ENCODE results near the gene INSYN2B.

The INSYN2B gene

DNA sequence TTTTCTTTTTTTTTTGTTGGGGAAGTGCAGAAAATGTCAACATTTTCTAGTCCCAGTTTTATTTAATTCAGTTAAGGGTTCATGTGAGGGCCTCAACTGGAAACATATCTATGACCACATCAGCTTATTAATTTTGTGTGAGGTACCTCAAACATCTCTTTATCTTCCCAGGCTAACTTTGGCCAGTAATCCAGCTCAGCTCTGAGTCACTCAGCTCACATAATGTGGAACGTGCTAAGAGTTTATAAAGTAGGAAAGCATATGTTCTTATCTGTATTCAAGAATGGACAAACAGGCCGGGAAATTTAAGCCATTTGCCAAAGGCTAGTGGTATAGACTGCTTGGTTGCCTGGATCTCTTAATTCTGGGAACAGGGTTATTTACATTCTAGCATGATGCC lies 118.4 kb downstream of the INSYN2B start:
- no peak for TF ChIP-seq CTCF (IDR thresholded peaks at IDR 0.05; ENCODE audit: low read depth, low read length, missing control alignments)
- no peak for DNase-seq (ENCODE audit: extremely low read depth, low read depth)
- H3K4me3 ChIP-seq (replicated peaks; ENCODE audit: low read depth, low read length) = no peak overlapping the region

DNA sequence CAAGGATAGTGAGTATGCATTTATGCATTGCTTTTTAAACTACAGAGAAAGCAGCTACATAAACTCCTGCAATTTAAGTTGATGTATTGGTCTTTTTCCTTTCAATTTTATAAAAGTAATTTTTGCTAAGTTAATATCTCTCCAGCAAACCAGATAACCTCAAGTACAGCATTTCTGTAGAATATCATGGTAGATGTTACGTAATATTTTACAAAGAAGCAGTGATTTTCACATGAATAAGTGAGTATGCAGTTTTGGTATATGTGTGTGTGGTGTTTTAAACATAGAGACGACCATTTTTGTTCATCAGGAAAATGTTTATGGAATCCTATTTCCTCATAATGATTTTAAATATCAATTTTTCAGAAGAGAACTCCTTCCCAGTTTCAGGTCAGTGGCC lies 118.9 kb downstream of the INSYN2B start:
- no peak for DNase-seq (ENCODE audit: extremely low read depth, low read depth)
- TF ChIP-seq CTCF (IDR thresholded peaks at IDR 0.05; ENCODE audit: low read depth, low read length, missing control alignments) = no peak
- H3K4me3 ChIP-seq (replicated peaks; ENCODE audit: low read depth, low read length) = no peak overlapping the region

GRCh38 chr5:169860585-169860984 lies 119.7 kb downstream of the INSYN2B start:
- no peak for DNase-seq (ENCODE audit: extremely low read depth, low read depth)
- TF ChIP-seq CTCF (IDR thresholded peaks at IDR 0.05; ENCODE audit: low read depth, low read length, missing control alignments) = no peak
- H3K4me3 ChIP-seq (replicated peaks; ENCODE audit: low read depth, low read length) = no peak overlapping the region

- peak; percentile 76 for DNase-seq (ENCODE audit: extremely low read depth, low read depth)
- H3K4me3 ChIP-seq (replicated peaks; ENCODE audit: low read depth, low read length) = no peak overlapping the region
- TF ChIP-seq CTCF (IDR thresholded peaks at IDR 0.05; ENCODE audit: low read depth, low read length, missing control alignments) = no peak
These were observed 123.7 kb downstream of the INSYN2B start for GRCh38 chr5:169856571-169856970.

GRCh38 chr5:169851321-169851850 lies 128.9 kb downstream of the INSYN2B start:
- TF ChIP-seq CTCF (IDR thresholded peaks at IDR 0.05; ENCODE audit: low read depth, low read length, missing control alignments) = no peak
- no peak overlapping the region for H3K4me3 ChIP-seq (replicated peaks; ENCODE audit: low read depth, low read length)
- no peak for DNase-seq (ENCODE audit: extremely low read depth, low read depth)

- no peak for DNase-seq (ENCODE audit: extremely low read depth, low read depth)
- peak; percentile 23 for TF ChIP-seq CTCF (IDR thresholded peaks at IDR 0.05; ENCODE audit: low read depth, low read length, missing control alignments)
- H3K4me3 ChIP-seq (replicated peaks; ENCODE audit: low read depth, low read length) = no peak overlapping the region
These were observed 129.9 kb downstream of the INSYN2B start for GRCh38 chr5:169850409-169850808.

DNA sequence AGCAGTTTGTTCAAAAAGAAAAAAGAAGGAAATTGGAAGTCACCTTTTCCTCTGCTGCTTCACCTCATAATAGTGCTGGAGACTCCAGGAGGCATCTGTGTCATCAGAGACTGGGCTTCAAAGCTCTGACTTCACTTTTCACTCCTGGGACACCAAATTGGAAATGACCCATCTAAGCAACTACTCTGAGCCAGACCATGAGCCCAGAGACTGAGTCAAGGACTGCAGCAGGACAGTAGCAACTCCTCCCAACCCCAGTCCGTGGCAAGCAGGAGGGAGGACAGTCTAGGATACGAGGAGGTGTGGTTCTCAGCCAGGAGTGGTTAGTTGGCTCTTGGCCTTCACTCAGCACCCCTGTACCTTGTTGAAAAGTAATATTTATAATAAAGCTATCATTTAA lies 131.5 kb downstream of the INSYN2B start:
- H3K4me3 ChIP-seq (replicated peaks; ENCODE audit: low read depth, low read length) = no peak overlapping the region
- DNase-seq (ENCODE audit: extremely low read depth, low read depth) = no peak
- no peak for TF ChIP-seq CTCF (IDR thresholded peaks at IDR 0.05; ENCODE audit: low read depth, low read length, missing control alignments)
